Neural crest cell (in vitro differentiated cells): Measurements from ENCODE around the gene WT1. TPM values are rescaled to one million over a fixed set of nuclear protein-coding genes. Genes with fewer than 3 reads are reported as not detected.

ENCODE experiments used
- DNase-seq: peaks from one replicate; pipeline ENCODE4 v3.0.0; 2021; ENCODE audit warnings: low read depth, mixed read lengths, low spot score
- H3K27ac Mint-ChIP-seq: one replicate; pipeline ENCODE4 v1.8.0; 2021; ENCODE audit warnings: mild to moderate bottlenecking, mixed read lengths; ENCODE audit not compliant: unreplicated experiment
- H3K27me3 Mint-ChIP-seq: 2 replicates; pipeline ENCODE4 v1.8.0; 2021; ENCODE audit warnings: low read depth, mild to moderate bottlenecking, mixed read lengths
- H3K36me3 Mint-ChIP-seq: 2 replicates; pipeline ENCODE4 v1.8.0; 2021; ENCODE audit warnings: low read depth, mild to moderate bottlenecking, mixed read lengths
- H3K4me1 Mint-ChIP-seq: 2 replicates; pipeline ENCODE4 v1.8.0; 2021; ENCODE audit warnings: mixed read lengths
- H3K4me3 Mint-ChIP-seq: one replicate; pipeline ENCODE4 v1.8.0; 2021; ENCODE audit warnings: mild to moderate bottlenecking, mixed read lengths
- H3K9me3 Mint-ChIP-seq: 2 replicates; pipeline ENCODE4 v1.8.0; 2021; ENCODE audit warnings: mixed read lengths
- total RNA-seq: library from RNA; stranded (reverse); gene quantifications from 2 replicates; pipeline ENCODE4 v1.2.1, GENCODE V29; 2021
- TF ChIP-seq, protein P1 (sequence below): fragments of 200-600 bp; sonication (generic); conservative IDR thresholded peaks from 2 replicates; pipeline ENCODE4 v1.5.0; 2021; ENCODE audit warnings: antibody characterized with exemption, mild to moderate bottlenecking

WT1 gene
- total RNA-seq, 1 donor from 2014 or later: not detected

GRCh38 chr11:32429477-32429876, 5.9 kb downstream of the WT1 start:
- Mint-ChIP-seq H3K36me3 (no peaks in the 10 kb centered on the region), H3K27me3 (peaks cover 100% of the 10 kb centered on the region), H3K4me3 (no peak overlapping the region), H3K9me3 (no peaks in the 10 kb centered on the region), H3K4me1 (peaks cover 14% of the 10 kb centered on the region), H3K27ac (no peak overlapping the region)
- TF ChIP-seq, protein P1, sequence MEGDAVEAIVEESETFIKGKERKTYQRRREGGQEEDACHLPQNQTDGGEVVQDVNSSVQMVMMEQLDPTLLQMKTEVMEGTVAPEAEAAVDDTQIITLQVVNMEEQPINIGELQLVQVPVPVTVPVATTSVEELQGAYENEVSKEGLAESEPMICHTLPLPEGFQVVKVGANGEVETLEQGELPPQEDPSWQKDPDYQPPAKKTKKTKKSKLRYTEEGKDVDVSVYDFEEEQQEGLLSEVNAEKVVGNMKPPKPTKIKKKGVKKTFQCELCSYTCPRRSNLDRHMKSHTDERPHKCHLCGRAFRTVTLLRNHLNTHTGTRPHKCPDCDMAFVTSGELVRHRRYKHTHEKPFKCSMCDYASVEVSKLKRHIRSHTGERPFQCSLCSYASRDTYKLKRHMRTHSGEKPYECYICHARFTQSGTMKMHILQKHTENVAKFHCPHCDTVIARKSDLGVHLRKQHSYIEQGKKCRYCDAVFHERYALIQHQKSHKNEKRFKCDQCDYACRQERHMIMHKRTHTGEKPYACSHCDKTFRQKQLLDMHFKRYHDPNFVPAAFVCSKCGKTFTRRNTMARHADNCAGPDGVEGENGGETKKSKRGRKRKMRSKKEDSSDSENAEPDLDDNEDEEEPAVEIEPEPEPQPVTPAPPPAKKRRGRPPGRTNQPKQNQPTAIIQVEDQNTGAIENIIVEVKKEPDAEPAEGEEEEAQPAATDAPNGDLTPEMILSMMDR: no peak
- no peak for DNase-seq

GRCh38 chr11:32428665-32429303, 6.6 kb downstream of the WT1 start:
- Mint-ChIP-seq H3K4me1 (peaks cover 14% of the 10 kb centered on the region), H3K27me3 (peaks cover 100% of the 10 kb centered on the region), H3K36me3 (no peaks in the 10 kb centered on the region), H3K27ac (no peak overlapping the region), H3K9me3 (no peaks in the 10 kb centered on the region), H3K4me3 (no peak overlapping the region)
- TF ChIP-seq, protein P1: no peak
- DNase-seq: no peak

- Mint-ChIP-seq H3K9me3 (no peaks in the 10 kb centered on the region), H3K36me3 (no peaks in the 10 kb centered on the region), H3K27me3 (peaks cover 100% of the 10 kb centered on the region), H3K27ac (no peak overlapping the region), H3K4me1 (peaks cover 14% of the 10 kb centered on the region), H3K4me3 (peak overlapping the region; percentile 36)
- DNase-seq: peak; percentile 2
- TF ChIP-seq, protein P1: no peak
Measured at GRCh38 chr11:32427935-32428664, 7.2 kb downstream of the WT1 start.

GRCh38 chr11:32427616-32427934, 7.8 kb downstream of the WT1 start:
- no peak for DNase-seq
- no peak overlapping the region for H3K27ac Mint-ChIP-seq
- peaks cover 14% of the 10 kb centered on the region for H3K4me1 Mint-ChIP-seq
- no peaks in the 10 kb centered on the region for H3K36me3 Mint-ChIP-seq
- TF ChIP-seq, protein P1: no peak
- H3K4me3 Mint-ChIP-seq: no peak overlapping the region
- H3K27me3 Mint-ChIP-seq: peaks cover 100% of the 10 kb centered on the region
- no peaks in the 10 kb centered on the region for H3K9me3 Mint-ChIP-seq

GRCh38 chr11:32426819-32427615, 8.3 kb downstream of the WT1 start:
- Mint-ChIP-seq H3K4me1 (peaks cover 14% of the 10 kb centered on the region), H3K27ac (no peak overlapping the region), H3K27me3 (peaks cover 100% of the 10 kb centered on the region), H3K36me3 (no peaks in the 10 kb centered on the region), H3K4me3 (no peak overlapping the region), H3K9me3 (no peaks in the 10 kb centered on the region)
- TF ChIP-seq, protein P1: no peak
- peak; percentile 3 for DNase-seq
